ENCODE measurements around the gene SAMD13.
A peak's percentile ranks its signal among the peaks of the same experiment; 100 is the strongest.

The SAMD13 gene

DNA sequence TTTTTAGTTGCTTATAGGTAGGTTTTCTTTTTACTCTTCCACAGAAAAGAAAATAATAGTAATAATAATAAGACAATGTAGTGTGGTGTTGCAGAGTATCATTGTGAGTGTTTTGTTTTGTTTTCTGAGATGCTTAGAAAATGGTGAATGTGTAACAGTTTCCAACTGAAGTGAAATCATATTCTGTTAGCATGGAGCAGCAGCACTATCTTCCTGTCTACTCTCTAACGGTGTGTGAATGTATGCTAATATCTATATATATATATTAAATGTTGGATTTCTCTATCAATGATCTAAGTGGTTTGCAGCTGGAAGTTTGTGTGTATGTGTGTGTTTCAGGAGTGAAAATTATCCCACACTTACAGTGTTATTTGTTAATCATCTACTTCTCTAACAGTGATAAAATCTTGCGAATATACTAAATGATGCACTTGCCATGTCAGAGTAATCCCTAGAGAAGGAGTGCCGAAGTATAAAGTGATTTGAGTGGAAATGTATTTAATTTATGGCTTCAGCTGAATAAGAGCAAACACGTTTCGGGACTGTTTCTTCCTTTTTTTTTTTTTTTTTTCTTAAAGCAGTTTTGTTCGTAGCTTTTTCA is 377 bp downstream of the SAMD13 start:
- H3K36me3 ChIP-seq (ENCODE audit: insufficient read depth, low read length) = no peaks in the 10 kb centered on the region
- no peaks in the 10 kb centered on the region for H3K27me3 ChIP-seq (ENCODE audit: control insufficient read depth in 1 of 2, insufficient read depth in 2 of 2, low read length in 2 of 2)
- H3K9ac ChIP-seq (ENCODE audit: low read length) = peak overlapping the region; percentile 55
- H3K4me1 ChIP-seq (ENCODE audit: insufficient read depth, low read length) = peaks cover 27% of the 10 kb centered on the region
- H3K9me3 ChIP-seq (ENCODE audit: low read length) = no peaks in the 10 kb centered on the region
- H3K4me3 ChIP-seq (ENCODE audit: low read depth in 1 of 2, low read length in 2 of 2) = peak overlapping the region; percentile 12 to 58
- H3K27ac ChIP-seq (ENCODE audit: low read depth, low read length) = peak overlapping the region; percentile 77

GRCh38 chr1:84303314-84303830 is 1.9 kb downstream of the SAMD13 start:
- Histone ChIP-seq H3K9ac (ENCODE audit: low read length) (peak overlapping the region; percentile 55), H3K27me3 (ENCODE audit: control insufficient read depth in 1 of 2, insufficient read depth in 2 of 2, low read length in 2 of 2) (no peaks in the 10 kb centered on the region), H3K36me3 (ENCODE audit: insufficient read depth, low read length) (no peaks in the 10 kb centered on the region), H3K27ac (ENCODE audit: low read depth, low read length) (peak overlapping the region; percentile 77), H3K4me3 (ENCODE audit: low read depth in 1 of 2, low read length in 2 of 2) (peak overlapping the region; percentile 34 to 58), H3K4me1 (ENCODE audit: insufficient read depth, low read length) (peaks cover 23% of the 10 kb centered on the region), H3K9me3 (ENCODE audit: low read length) (peaks cover 3% of the 10 kb centered on the region)

DNA sequence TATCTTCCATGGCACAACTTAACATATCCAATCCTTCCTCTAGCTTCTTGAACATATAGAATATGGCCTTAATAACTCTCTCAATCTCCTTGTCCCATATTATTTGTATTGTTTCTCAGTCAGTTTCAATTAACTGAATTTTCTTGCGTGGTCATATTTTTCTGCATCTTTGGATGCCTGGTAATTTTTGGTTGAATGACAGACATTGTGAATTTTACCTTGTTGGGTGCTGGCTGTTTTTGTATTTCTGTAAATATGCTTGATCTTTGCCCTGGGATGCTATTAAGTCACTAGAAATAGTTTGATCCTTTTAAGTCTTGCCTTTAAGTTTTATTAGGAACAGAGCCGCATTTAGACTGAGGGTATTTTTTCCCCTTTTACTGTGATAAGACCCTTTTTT is 5.9 kb downstream of the SAMD13 start:
- H3K4me3 ChIP-seq (ENCODE audit: low read depth in 1 of 2, low read length in 2 of 2) = no peak overlapping the region
- H3K36me3 ChIP-seq (ENCODE audit: insufficient read depth, low read length) = no peaks in the 10 kb centered on the region
- no peak overlapping the region for H3K9ac ChIP-seq (ENCODE audit: low read length)
- H3K27ac ChIP-seq (ENCODE audit: low read depth, low read length) = no peak overlapping the region
- no peaks in the 10 kb centered on the region for H3K27me3 ChIP-seq (ENCODE audit: control insufficient read depth in 1 of 2, insufficient read depth in 2 of 2, low read length in 2 of 2)
- H3K4me1 ChIP-seq (ENCODE audit: insufficient read depth, low read length) = no peaks in the 10 kb centered on the region
- peaks cover 3% of the 10 kb centered on the region for H3K9me3 ChIP-seq (ENCODE audit: low read length)

DNA sequence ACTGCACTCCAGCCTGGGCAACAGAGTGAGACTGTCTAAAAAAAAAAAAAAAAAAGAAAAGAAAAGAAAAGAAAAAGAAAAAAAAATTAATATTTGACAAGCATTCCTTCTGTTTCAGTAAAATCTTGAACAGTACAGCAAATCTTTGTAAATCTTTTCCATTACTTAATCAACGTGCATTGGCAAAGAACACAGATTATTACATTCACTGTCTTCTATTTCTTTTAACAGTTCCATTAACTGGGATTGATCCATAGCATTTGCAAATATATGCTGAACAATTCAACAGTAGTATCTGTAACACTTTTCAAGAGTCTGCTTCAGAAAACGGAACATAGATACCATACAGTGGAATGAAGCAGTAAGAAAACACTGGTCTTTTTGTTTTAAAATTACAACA is 9.8 kb downstream of the SAMD13 start:
- Histone ChIP-seq H3K4me1 (ENCODE audit: insufficient read depth, low read length) (no peaks in the 10 kb centered on the region), H3K9me3 (ENCODE audit: low read length) (peaks cover 3% of the 10 kb centered on the region), H3K27me3 (ENCODE audit: control insufficient read depth in 1 of 2, insufficient read depth in 2 of 2, low read length in 2 of 2) (no peaks in the 10 kb centered on the region), H3K36me3 (ENCODE audit: insufficient read depth, low read length) (no peaks in the 10 kb centered on the region), H3K4me3 (ENCODE audit: low read depth in 1 of 2, low read length in 2 of 2) (no peak overlapping the region), H3K9ac (ENCODE audit: low read length) (no peak overlapping the region), H3K27ac (ENCODE audit: low read depth, low read length) (no peak overlapping the region)

GRCh38 chr1:84319662-84320061 is 18.2 kb downstream of the SAMD13 start:
- Histone ChIP-seq H3K27ac (ENCODE audit: low read depth, low read length) (no peak overlapping the region), H3K4me1 (ENCODE audit: insufficient read depth, low read length) (no peaks in the 10 kb centered on the region), H3K9me3 (ENCODE audit: low read length) (no peaks in the 10 kb centered on the region), H3K9ac (ENCODE audit: low read length) (no peak overlapping the region), H3K36me3 (ENCODE audit: insufficient read depth, low read length) (no peaks in the 10 kb centered on the region), H3K4me3 (ENCODE audit: low read depth in 1 of 2, low read length in 2 of 2) (no peak overlapping the region), H3K27me3 (ENCODE audit: control insufficient read depth in 1 of 2, insufficient read depth in 2 of 2, low read length in 2 of 2) (no peaks in the 10 kb centered on the region)

- Histone ChIP-seq H3K27me3 (ENCODE audit: control insufficient read depth in 1 of 2, insufficient read depth in 2 of 2, low read length in 2 of 2) (no peaks in the 10 kb centered on the region), H3K9me3 (ENCODE audit: low read length) (no peaks in the 10 kb centered on the region), H3K4me1 (ENCODE audit: insufficient read depth, low read length) (no peaks in the 10 kb centered on the region), H3K9ac (ENCODE audit: low read length) (no peak overlapping the region), H3K4me3 (ENCODE audit: low read depth in 1 of 2, low read length in 2 of 2) (no peak overlapping the region), H3K27ac (ENCODE audit: low read depth, low read length) (no peak overlapping the region), H3K36me3 (ENCODE audit: insufficient read depth, low read length) (no peaks in the 10 kb centered on the region)
Measured at GRCh38 chr1:84327830-84328229, 26.3 kb downstream of the SAMD13 start.

GRCh38 chr1:84330125-84330984 is 28.8 kb downstream of the SAMD13 start:
- Histone ChIP-seq H3K36me3 (ENCODE audit: insufficient read depth, low read length) (no peaks in the 10 kb centered on the region), H3K4me3 (ENCODE audit: low read depth in 1 of 2, low read length in 2 of 2) (no peak overlapping the region), H3K27me3 (ENCODE audit: control insufficient read depth in 1 of 2, insufficient read depth in 2 of 2, low read length in 2 of 2) (no peaks in the 10 kb centered on the region), H3K4me1 (ENCODE audit: insufficient read depth, low read length) (no peaks in the 10 kb centered on the region), H3K9ac (ENCODE audit: low read length) (no peak overlapping the region), H3K9me3 (ENCODE audit: low read length) (no peaks in the 10 kb centered on the region), H3K27ac (ENCODE audit: low read depth, low read length) (no peak overlapping the region)

GRCh38 chr1:84339503-84339902 is 38.0 kb downstream of the SAMD13 start:
- Histone ChIP-seq H3K4me3 (ENCODE audit: low read depth in 1 of 2, low read length in 2 of 2) (no peak overlapping the region), H3K27ac (ENCODE audit: low read depth, low read length) (no peak overlapping the region), H3K4me1 (ENCODE audit: insufficient read depth, low read length) (no peaks in the 10 kb centered on the region), H3K27me3 (ENCODE audit: control insufficient read depth in 1 of 2, insufficient read depth in 2 of 2, low read length in 2 of 2) (no peaks in the 10 kb centered on the region), H3K9me3 (ENCODE audit: low read length) (no peaks in the 10 kb centered on the region), H3K36me3 (ENCODE audit: insufficient read depth, low read length) (no peaks in the 10 kb centered on the region), H3K9ac (ENCODE audit: low read length) (no peak overlapping the region)

DNA sequence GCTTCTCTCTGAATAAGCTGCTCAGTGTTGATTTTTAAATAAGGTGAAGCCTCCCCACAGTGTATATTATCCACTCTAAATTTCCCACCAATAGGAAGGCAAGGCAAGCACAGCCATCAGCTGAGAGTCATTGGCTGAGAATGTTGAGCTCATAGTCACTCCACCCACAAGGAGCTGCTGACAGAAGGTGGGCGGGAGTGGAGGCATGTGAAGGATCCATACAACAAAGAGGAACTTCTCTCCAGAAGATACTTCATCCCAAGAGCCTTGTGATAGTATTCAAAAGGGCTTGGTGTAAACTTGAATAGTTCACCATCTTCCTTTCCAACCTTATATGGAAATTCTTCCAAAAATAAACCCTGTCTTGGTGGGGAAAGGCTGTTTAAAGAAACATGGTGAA is 42.8 kb downstream of the SAMD13 start:
- no peak overlapping the region for H3K27ac ChIP-seq (ENCODE audit: low read depth, low read length)
- no peaks in the 10 kb centered on the region for H3K27me3 ChIP-seq (ENCODE audit: control insufficient read depth in 1 of 2, insufficient read depth in 2 of 2, low read length in 2 of 2)
- no peak overlapping the region for H3K9ac ChIP-seq (ENCODE audit: low read length)
- no peaks in the 10 kb centered on the region for H3K9me3 ChIP-seq (ENCODE audit: low read length)
- no peaks in the 10 kb centered on the region for H3K36me3 ChIP-seq (ENCODE audit: insufficient read depth, low read length)
- H3K4me1 ChIP-seq (ENCODE audit: insufficient read depth, low read length) = peaks cover 5% of the 10 kb centered on the region
- H3K4me3 ChIP-seq (ENCODE audit: low read depth in 1 of 2, low read length in 2 of 2) = no peak overlapping the region

- Histone ChIP-seq H3K9ac (ENCODE audit: low read length) (no peak overlapping the region), H3K27me3 (ENCODE audit: control insufficient read depth in 1 of 2, insufficient read depth in 2 of 2, low read length in 2 of 2) (no peaks in the 10 kb centered on the region), H3K4me3 (ENCODE audit: low read depth in 1 of 2, low read length in 2 of 2) (no peak overlapping the region), H3K9me3 (ENCODE audit: low read length) (no peaks in the 10 kb centered on the region), H3K36me3 (ENCODE audit: insufficient read depth, low read length) (no peaks in the 10 kb centered on the region), H3K4me1 (ENCODE audit: insufficient read depth, low read length) (peaks cover 5% of the 10 kb centered on the region), H3K27ac (ENCODE audit: low read depth, low read length) (no peak overlapping the region)
Measured at GRCh38 chr1:84345220-84345619, 43.7 kb downstream of the SAMD13 start.

- peaks cover 5% of the 10 kb centered on the region for H3K4me1 ChIP-seq (ENCODE audit: insufficient read depth, low read length)
- no peaks in the 10 kb centered on the region for H3K9me3 ChIP-seq (ENCODE audit: low read length)
- no peak overlapping the region for H3K4me3 ChIP-seq (ENCODE audit: low read depth in 1 of 2, low read length in 2 of 2)
- H3K27ac ChIP-seq (ENCODE audit: low read depth, low read length) = no peak overlapping the region
- H3K36me3 ChIP-seq (ENCODE audit: insufficient read depth, low read length) = no peaks in the 10 kb centered on the region
- H3K9ac ChIP-seq (ENCODE audit: low read length) = peak overlapping the region; percentile 23
- no peaks in the 10 kb centered on the region for H3K27me3 ChIP-seq (ENCODE audit: control insufficient read depth in 1 of 2, insufficient read depth in 2 of 2, low read length in 2 of 2)
Measured at GRCh38 chr1:84347271-84347931, 45.9 kb downstream of the SAMD13 start.
